ENCODE data around the gene RSPH4A. TPM values are rescaled to one million over a fixed set of nuclear protein-coding genes. Genes with fewer than 3 reads are reported as not detected.
"Not testable (repeated sequence)": the region's sequence is repeated elsewhere in the genome, so short reads cannot be mapped to it uniquely, and the experiment has no call there.

Gene RSPH4A
- polyA plus RNA-seq, 4 donors = 0.12 to 0.54 (median 0.33) TPM

DNA sequence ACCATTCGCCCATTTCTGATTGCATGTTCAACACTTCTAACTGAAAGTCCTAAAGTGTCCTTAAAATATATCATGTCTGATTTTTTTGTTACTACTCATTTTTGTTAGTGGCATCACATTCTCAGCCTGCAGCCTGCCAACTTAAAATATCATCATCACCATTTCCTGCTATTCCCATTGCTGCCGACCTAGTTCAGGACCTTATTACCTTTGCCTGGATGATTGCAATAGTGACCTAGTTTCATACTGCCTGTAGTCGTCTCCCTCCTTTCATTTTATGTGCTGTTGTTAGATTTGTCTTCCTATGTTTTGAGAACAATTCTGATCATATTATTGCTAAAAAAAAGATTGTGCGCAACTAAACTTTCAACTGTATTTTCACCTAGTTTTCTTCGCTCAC, 38.8 kb upstream of the RSPH4A start:
- Histone ChIP-seq H3K27ac (ENCODE audit: low read depth in 1 of 3, low read length in 2 of 3) (no peak overlapping the region), H3K36me3 (ENCODE audit: control insufficient read depth in 3 of 3, insufficient read depth in 2 of 3, low read depth in 1 of 3, low read length in 3 of 3) (peaks cover 0 to 5% (median 2%) of the 10 kb centered on the region in 3 donors), H3K4me1 (ENCODE audit: control insufficient read depth in 3 of 3, insufficient read depth in 2 of 3, low read depth in 1 of 3, low read length in 2 of 3) (peaks cover 2 to 4% (median 3%) of the 10 kb centered on the region in 3 donors), H3K27me3 (ENCODE audit: control insufficient read depth in 3 of 3, insufficient read depth in 3 of 3, low read length in 3 of 3) (no peaks in the 10 kb centered on the region), H3K4me3 (ENCODE audit: low read depth in 1 of 3, low read length in 3 of 3) (no peak overlapping the region), H3K9me3 (ENCODE audit: control insufficient read depth in 2 of 2, insufficient read depth in 1 of 2, low read depth in 1 of 2, low read length in 1 of 2) (no peaks in the 10 kb centered on the region)
- no peak for DNase-seq
- FAIRE-seq = no peak
- 84 to 88% (median 85%) methylated on average over 5 of the region's 5 CpGs for WGBS, 3 donors

- Histone ChIP-seq H3K36me3 (ENCODE audit: control insufficient read depth in 3 of 3, insufficient read depth in 2 of 3, low read depth in 1 of 3, low read length in 3 of 3) (peaks cover 2 to 8% (median 3%) of the 10 kb centered on the region in 3 donors), H3K4me3 (ENCODE audit: low read depth in 1 of 3, low read length in 3 of 3) (no peak overlapping the region)
- FAIRE-seq = no peak
These were observed 37.9 kb upstream of the RSPH4A start for GRCh38 chr6:116578335-116578734.

DNA sequence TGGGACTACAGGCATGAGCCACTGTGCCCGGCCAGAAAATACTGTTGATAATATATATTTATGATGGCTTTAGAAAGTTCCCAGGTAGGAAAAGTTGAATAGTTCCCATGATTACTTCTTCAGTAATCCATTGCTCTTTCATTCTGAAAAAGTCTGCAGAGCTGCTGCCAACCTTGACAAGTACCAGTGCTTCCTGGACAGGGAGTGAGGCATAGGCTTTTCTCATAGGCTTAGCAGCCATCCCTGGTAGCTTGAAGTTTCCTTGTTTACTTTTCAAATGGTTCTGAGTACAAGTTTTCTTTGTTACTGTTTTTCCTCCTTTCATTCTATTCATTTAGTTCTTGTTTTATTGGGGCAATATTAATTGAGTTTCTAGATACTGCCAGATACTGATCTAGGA, 37.1 kb upstream of the RSPH4A start:
- Histone ChIP-seq H3K27me3 (ENCODE audit: control insufficient read depth in 3 of 3, insufficient read depth in 3 of 3, low read length in 3 of 3) (no peaks in the 10 kb centered on the region), H3K9me3 (ENCODE audit: control insufficient read depth in 2 of 2, insufficient read depth in 1 of 2, low read depth in 1 of 2, low read length in 1 of 2) (no peaks in the 10 kb centered on the region), H3K4me1 (ENCODE audit: control insufficient read depth in 3 of 3, insufficient read depth in 2 of 3, low read depth in 1 of 3, low read length in 2 of 3) (peaks cover 0 to 3% (median 0%) of the 10 kb centered on the region in 3 donors), H3K36me3 (ENCODE audit: control insufficient read depth in 3 of 3, insufficient read depth in 2 of 3, low read depth in 1 of 3, low read length in 3 of 3) (peaks cover 2 to 10% (median 4%) of the 10 kb centered on the region in 3 donors), H3K27ac (ENCODE audit: low read depth in 1 of 3, low read length in 2 of 3) (no peak overlapping the region), H3K4me3 (ENCODE audit: low read depth in 1 of 3, low read length in 3 of 3) (no peak overlapping the region)
- DNase-seq = peak in 1 of 2 donors; percentile 9
- WGBS, 3 donors = 67 to 81% (median 70%) methylated on average over 1 of the region's 1 CpG
- no peak for FAIRE-seq

More at GRCh38 chr6:116578335-116578734, 37.9 kb upstream of the RSPH4A start:
- DNase-seq = no peak
- Histone ChIP-seq H3K9me3 (ENCODE audit: control insufficient read depth in 2 of 2, insufficient read depth in 1 of 2, low read depth in 1 of 2, low read length in 1 of 2) (no peaks in the 10 kb centered on the region), H3K27me3 (ENCODE audit: control insufficient read depth in 3 of 3, insufficient read depth in 3 of 3, low read length in 3 of 3) (no peaks in the 10 kb centered on the region), H3K4me1 (ENCODE audit: control insufficient read depth in 3 of 3, insufficient read depth in 2 of 3, low read depth in 1 of 3, low read length in 2 of 3) (peaks cover 0 to 3% (median 0%) of the 10 kb centered on the region in 3 donors), H3K27ac (ENCODE audit: low read depth in 1 of 3, low read length in 2 of 3) (no peak overlapping the region)

GRCh38 chr6:116580198-116580597, 36.1 kb upstream of the RSPH4A start:
- H3K9me3 ChIP-seq (ENCODE audit: control insufficient read depth in 2 of 2, insufficient read depth in 1 of 2, low read depth in 1 of 2, low read length in 1 of 2) = no peaks in the 10 kb centered on the region
- DNase-seq = no peak
- no peaks in the 10 kb centered on the region for H3K27me3 ChIP-seq (ENCODE audit: control insufficient read depth in 3 of 3, insufficient read depth in 3 of 3, low read length in 3 of 3)
- H3K27ac ChIP-seq (ENCODE audit: low read depth in 1 of 3, low read length in 2 of 3) = no peak overlapping the region
- FAIRE-seq = no peak
- WGBS, 3 donors = 85 to 95% (median 89%) methylated on average over 2 of the region's 2 CpGs
- H3K36me3 ChIP-seq (ENCODE audit: control insufficient read depth in 3 of 3, insufficient read depth in 2 of 3, low read depth in 1 of 3, low read length in 3 of 3) = peaks cover 2 to 5% (median 5%) of the 10 kb centered on the region in 3 donors
- H3K4me1 ChIP-seq (ENCODE audit: control insufficient read depth in 3 of 3, insufficient read depth in 2 of 3, low read depth in 1 of 3, low read length in 2 of 3) = peaks cover 0 to 3% (median 0%) of the 10 kb centered on the region in 3 donors
- no peak overlapping the region for H3K4me3 ChIP-seq (ENCODE audit: low read depth in 1 of 3, low read length in 3 of 3)

DNA sequence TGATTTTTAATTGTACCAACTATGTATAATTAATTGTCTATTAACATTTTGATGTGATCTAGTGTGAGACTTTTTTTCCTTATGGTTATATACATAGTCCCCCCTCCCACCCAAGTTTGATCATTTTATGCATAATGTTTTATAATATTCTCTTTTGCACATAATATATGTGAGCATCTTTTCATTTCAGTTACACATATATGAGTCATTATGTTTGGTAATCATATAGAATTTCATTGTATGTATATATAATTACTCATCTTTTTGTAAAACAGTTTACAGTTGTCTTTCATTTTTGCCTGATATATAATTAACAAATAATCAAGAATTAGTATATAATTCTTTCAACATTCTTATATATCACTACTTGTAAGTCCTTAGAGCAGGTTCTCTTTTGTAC, 30.0 kb upstream of the RSPH4A start:
- FAIRE-seq (no peak), DNase-seq (no peak)
- no peak overlapping the region for H3K27ac ChIP-seq (ENCODE audit: low read depth in 1 of 3, low read length in 2 of 3)
- H3K27me3 ChIP-seq (ENCODE audit: control insufficient read depth in 3 of 3, insufficient read depth in 3 of 3, low read length in 3 of 3) = no peaks in the 10 kb centered on the region
- no peak overlapping the region for H3K4me3 ChIP-seq (ENCODE audit: low read depth in 1 of 3, low read length in 3 of 3)
- no peaks in the 10 kb centered on the region for H3K9me3 ChIP-seq (ENCODE audit: control insufficient read depth in 2 of 2, insufficient read depth in 1 of 2, low read depth in 1 of 2, low read length in 1 of 2)
- no peaks in the 10 kb centered on the region for H3K4me1 ChIP-seq (ENCODE audit: control insufficient read depth in 3 of 3, insufficient read depth in 2 of 3, low read depth in 1 of 3, low read length in 2 of 3)
- peaks cover 2 to 7% (median 7%) of the 10 kb centered on the region in 3 donors for H3K36me3 ChIP-seq (ENCODE audit: control insufficient read depth in 3 of 3, insufficient read depth in 2 of 3, low read depth in 1 of 3, low read length in 3 of 3)

- no peak overlapping the region for H3K4me3 ChIP-seq (ENCODE audit: low read depth in 1 of 3, low read length in 3 of 3)
- DNase-seq (no peak), FAIRE-seq (no peak)
- no peaks in the 10 kb centered on the region for H3K27me3 ChIP-seq (ENCODE audit: control insufficient read depth in 3 of 3, insufficient read depth in 3 of 3, low read length in 3 of 3)
- H3K27ac ChIP-seq (ENCODE audit: low read depth in 1 of 3, low read length in 2 of 3) = no peak overlapping the region
- no peaks in the 10 kb centered on the region for H3K4me1 ChIP-seq (ENCODE audit: control insufficient read depth in 3 of 3, insufficient read depth in 2 of 3, low read depth in 1 of 3, low read length in 2 of 3)
- H3K36me3 ChIP-seq (ENCODE audit: control insufficient read depth in 3 of 3, insufficient read depth in 2 of 3, low read depth in 1 of 3, low read length in 3 of 3) = peaks cover 5 to 10% (median 7%) of the 10 kb centered on the region in 3 donors
- no peaks in the 10 kb centered on the region for H3K9me3 ChIP-seq (ENCODE audit: control insufficient read depth in 2 of 2, insufficient read depth in 1 of 2, low read depth in 1 of 2, low read length in 1 of 2)
- WGBS, 3 donors = 95 to 100% (median 97%) methylated on average over 2 of the region's 2 CpGs
These were observed 29.5 kb upstream of the RSPH4A start for GRCh38 chr6:116586738-116587137.

GRCh38 chr6:116595247-116595646, 21.0 kb upstream of the RSPH4A start:
- Histone ChIP-seq H3K4me3 (ENCODE audit: low read depth in 1 of 3, low read length in 3 of 3) (no peak overlapping the region), H3K9me3 (ENCODE audit: control insufficient read depth in 2 of 2, insufficient read depth in 1 of 2, low read depth in 1 of 2, low read length in 1 of 2) (no peaks in the 10 kb centered on the region), H3K36me3 (ENCODE audit: control insufficient read depth in 3 of 3, insufficient read depth in 2 of 3, low read depth in 1 of 3, low read length in 3 of 3) (peaks cover 4 to 18% (median 6%) of the 10 kb centered on the region in 3 donors), H3K27me3 (ENCODE audit: control insufficient read depth in 3 of 3, insufficient read depth in 3 of 3, low read length in 3 of 3) (no peaks in the 10 kb centered on the region), H3K27ac (ENCODE audit: low read depth in 1 of 3, low read length in 2 of 3) (no peak overlapping the region), H3K4me1 (ENCODE audit: control insufficient read depth in 3 of 3, insufficient read depth in 2 of 3, low read depth in 1 of 3, low read length in 2 of 3) (no peaks in the 10 kb centered on the region)
- FAIRE-seq (no peak), DNase-seq (no peak)
- 80 to 87% (median 80%) methylated on average over 3 of the region's 3 CpGs for WGBS, 3 donors

DNA sequence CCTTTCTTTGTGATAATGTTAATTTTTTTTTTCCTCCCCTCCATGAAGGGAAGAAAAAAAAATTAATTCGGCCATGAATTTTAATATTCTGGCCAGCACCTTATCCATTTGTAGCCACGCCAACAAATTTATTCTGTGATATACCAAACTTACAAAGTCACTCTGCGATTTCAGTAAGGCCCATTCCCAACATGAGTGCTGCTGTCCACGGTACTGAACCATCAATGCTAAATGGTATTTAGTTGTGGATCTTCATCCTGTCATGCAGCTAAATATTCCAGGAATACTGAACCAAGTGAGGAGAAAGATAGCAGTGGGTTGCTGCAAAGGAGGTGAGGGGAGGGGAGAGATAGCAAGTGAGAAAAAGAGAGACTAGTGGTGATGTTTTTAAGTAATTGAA, 19.5 kb upstream of the RSPH4A start:
- FAIRE-seq (no peak), DNase-seq (peak in 1 of 2 donors; percentile 15)

GRCh38 chr6:116603916-116604315, 12.4 kb upstream of the RSPH4A start:
- not testable (repeated sequence) for H3K27ac ChIP-seq (ENCODE audit: low read depth in 1 of 3, low read length in 2 of 3); H3K27me3 ChIP-seq (ENCODE audit: control insufficient read depth in 3 of 3, insufficient read depth in 3 of 3, low read length in 3 of 3); FAIRE-seq; H3K36me3 ChIP-seq (ENCODE audit: control insufficient read depth in 3 of 3, insufficient read depth in 2 of 3, low read depth in 1 of 3, low read length in 3 of 3); H3K9me3 ChIP-seq (ENCODE audit: control insufficient read depth in 2 of 2, insufficient read depth in 1 of 2, low read depth in 1 of 2, low read length in 1 of 2); H3K4me3 ChIP-seq (ENCODE audit: low read depth in 1 of 3, low read length in 3 of 3); DNase-seq; H3K4me1 ChIP-seq (ENCODE audit: control insufficient read depth in 3 of 3, insufficient read depth in 2 of 3, low read depth in 1 of 3, low read length in 2 of 3)
- WGBS, 3 donors = 89 to 94% (median 92%) methylated on average over 3 of the region's 3 CpGs

More for the DNA sequence above, 19.5 kb upstream of the RSPH4A start:
- H3K4me3 ChIP-seq (ENCODE audit: low read depth in 1 of 3, low read length in 3 of 3) = no peak overlapping the region
- WGBS, 3 donors = 85 to 89% (median 86%) methylated on average over 4 of the region's 4 CpGs
- no peaks in the 10 kb centered on the region for H3K9me3 ChIP-seq (ENCODE audit: control insufficient read depth in 2 of 2, insufficient read depth in 1 of 2, low read depth in 1 of 2, low read length in 1 of 2)
- H3K36me3 ChIP-seq (ENCODE audit: control insufficient read depth in 3 of 3, insufficient read depth in 2 of 3, low read depth in 1 of 3, low read length in 3 of 3) = peaks cover 3 to 14% (median 4%) of the 10 kb centered on the region in 3 donors
- no peak overlapping the region for H3K27ac ChIP-seq (ENCODE audit: low read depth in 1 of 3, low read length in 2 of 3)
- H3K27me3 ChIP-seq (ENCODE audit: control insufficient read depth in 3 of 3, insufficient read depth in 3 of 3, low read length in 3 of 3) = no peaks in the 10 kb centered on the region
- H3K4me1 ChIP-seq (ENCODE audit: control insufficient read depth in 3 of 3, insufficient read depth in 2 of 3, low read depth in 1 of 3, low read length in 2 of 3) = no peaks in the 10 kb centered on the region

Measured in small intestine (tissue), 7 donors.